NCI-H446 treated with DMSO at 0.1 percent for 48 hours (cell line): ENCODE measurements around the gene MATN4.
A peak's percentile ranks its signal among the peaks of the same experiment; 100 is the strongest.

Source experiments
- DNase-seq: peaks from one replicate; lab custom pipeline; 2025; lab: John Stamatoyannopoulos, UW

The MATN4 gene

GRCh38 chr20:45313943-45314342 lies 5.8 kb upstream of the MATN4 start:
- no peak for DNase-seq

- DNase-seq, result no peak
These were observed 5.1 kb upstream of the MATN4 start for GRCh38 chr20:45313065-45313695.

GRCh38 chr20:45312241-45312640 lies 4.1 kb upstream of the MATN4 start:
- no peak for DNase-seq

DNA sequence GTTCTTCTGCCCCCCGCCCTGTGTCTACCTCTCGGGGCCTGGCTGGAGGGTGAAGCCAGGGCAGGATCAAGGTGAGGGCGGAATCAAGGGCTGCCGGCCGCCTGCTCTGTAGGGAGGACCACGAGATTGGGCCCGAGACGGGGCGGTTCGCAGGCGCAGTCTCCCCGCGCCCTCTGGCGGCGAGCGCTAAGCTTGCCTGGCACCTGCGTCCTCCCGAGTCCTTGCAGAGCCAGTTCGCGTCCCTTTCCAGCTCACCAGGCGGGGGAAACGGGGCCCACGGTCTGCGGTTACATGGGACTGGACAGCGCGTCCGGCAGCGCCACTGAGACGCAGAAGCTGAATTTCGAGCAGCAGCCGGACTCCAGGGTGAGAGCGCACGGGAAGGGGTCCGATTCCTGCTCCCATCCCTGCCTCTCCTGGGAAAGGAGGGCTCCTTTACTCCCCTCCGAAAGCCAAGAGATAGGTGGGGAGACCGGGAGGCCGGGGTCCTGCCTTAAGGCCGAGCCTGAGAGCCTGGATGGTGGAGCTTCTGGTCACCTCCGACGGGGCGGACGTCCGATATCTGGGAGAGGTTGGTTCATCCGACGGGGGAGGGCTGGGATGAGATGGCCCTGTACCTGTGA lies 3.6 kb upstream of the MATN4 start:
- DNase-seq, result peak; percentile 22

- no peak for DNase-seq
These were observed 976 bp upstream of the MATN4 start for GRCh38 chr20:45309075-45309474.

DNA sequence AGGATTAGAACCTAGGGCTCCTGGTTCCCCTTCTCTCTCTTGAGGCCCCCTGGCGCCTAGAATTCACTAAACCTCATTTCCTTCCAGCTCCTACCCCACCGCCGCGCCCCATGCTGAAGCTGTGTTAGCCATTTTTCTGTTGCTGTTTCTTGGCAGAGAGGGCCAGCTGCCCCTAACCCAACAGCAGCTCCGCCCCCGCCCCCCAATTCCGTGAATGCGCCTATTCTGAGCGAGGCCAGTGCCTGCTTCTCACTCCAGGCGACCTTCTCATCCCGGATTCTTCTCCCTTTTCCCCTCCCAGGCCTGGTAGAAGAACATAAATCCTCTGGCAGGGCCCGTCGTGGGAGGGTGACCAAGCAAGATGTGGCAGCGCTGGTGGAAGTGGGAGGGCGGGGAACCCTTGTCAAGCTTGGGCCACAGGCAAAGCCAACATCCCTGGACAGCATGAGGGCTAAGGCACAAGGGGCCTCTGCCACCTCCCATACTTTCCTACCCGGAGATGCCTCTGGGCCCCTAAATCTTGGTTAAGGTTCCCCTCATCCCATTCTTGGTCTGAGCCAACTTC lies 941 bp downstream of the MATN4 start:
- no peak for DNase-seq

DNA sequence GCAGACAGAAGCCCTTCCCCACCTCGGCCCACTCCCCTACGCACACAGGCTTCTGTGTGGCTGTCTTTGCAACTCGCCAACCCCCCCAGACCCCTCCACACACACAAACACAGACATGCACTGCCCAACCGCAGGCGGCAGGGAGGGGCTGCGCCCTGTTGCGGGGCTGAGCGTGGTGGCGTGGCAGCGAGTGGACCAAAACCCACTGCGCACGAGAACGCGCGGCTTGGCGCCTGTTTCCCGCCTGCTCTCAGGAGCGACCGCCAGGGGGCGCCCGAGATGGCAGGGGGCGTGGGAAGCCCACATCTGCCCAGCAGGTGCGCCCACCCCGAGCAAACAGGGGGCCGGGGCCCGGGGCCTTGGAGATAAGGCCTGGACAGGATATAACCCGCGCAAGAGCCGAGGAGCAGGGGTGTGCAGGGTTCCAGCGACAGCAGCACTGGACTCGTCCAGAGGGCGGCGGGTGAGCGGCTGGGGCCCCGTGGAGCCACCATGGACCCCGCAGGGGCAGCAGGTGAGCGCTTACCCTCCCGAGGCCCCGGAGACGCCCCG lies 1.6 kb downstream of the MATN4 start, which contains the start of gene RBPJL:
Gene RBPJL (plus strand): TSS at position 410 of the 552 bp plus-strand sequence. CDS start 83 bp downstream, at position 493.
- DNase-seq, result no peak

- DNase-seq, result no peak
These were observed 2.8 kb downstream of the MATN4 start for GRCh38 chr20:45305262-45305661.

- no peak for DNase-seq
These were observed 3.6 kb downstream of the MATN4 start for GRCh38 chr20:45304464-45304999.

DNA sequence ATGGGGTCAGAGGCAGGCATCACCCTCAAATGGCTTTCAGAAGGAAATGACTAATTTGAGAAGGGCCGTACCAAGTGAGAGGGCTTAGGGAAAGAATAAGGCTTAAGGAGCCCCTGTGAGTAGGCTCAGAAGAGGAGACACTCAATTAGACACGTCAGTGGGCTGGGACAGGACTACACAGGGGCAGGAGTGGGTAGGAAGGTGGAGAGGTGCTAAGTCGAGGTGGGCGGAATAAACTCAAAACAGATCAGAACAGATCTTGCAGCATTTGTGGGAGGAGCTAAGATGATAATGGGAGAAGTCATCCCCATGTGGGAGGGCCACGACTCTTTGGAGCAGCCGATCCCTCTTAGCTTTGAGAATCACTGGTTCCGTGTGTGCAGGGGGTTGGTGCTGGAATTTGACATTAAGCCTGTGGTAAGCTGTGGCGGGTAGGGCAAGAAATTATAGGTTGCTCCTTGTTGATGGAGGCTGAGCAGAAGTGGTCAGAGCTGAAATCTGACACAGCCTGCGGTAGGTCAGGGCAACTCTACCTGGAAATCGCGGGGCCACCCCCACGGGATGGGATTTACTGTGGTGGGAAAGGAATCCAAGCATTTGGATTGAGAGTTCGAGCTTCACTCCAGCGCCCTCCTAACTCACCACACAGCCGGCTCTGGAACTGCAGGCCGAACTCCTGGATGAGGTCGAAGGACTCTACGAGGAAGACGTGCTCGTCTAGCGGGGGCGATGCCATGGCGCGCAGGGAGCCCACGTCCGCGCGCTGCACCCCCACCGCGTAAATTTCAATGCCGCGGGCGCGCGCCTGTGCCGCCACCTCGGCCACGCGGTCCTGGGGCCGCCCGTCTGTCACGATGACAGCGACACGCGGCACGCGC lies 4.3 kb downstream of the MATN4 start:
- DNase-seq, result no peak

DNA sequence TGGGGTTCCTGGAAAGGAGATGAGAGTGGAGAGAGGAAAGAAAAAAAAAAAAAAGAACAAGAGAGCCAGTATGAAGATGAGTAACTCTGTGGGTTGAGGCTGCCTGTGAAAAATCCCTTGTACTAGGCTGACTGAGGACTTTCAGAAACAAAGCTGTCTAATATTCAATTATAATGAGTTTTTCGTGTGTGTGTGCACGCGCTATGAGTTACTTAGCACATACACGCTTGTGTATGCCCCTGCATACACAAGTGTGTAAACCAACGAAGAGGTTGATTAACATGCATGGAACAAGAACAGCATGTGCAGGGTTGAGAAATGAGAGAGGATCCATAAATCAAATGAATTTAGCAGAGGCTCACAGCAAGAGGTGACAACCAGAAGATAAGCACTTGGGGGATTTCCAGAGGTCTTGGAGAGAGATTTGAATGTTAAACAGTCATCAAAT lies 6.3 kb downstream of the MATN4 start:
- DNase-seq, result no peak

- DNase-seq, result no peak
These were observed 7.1 kb downstream of the MATN4 start for GRCh38 chr20:45300961-45301360.

- DNase-seq, result no peak
These were observed 8.3 kb downstream of the MATN4 start for GRCh38 chr20:45299786-45300185.

DNA sequence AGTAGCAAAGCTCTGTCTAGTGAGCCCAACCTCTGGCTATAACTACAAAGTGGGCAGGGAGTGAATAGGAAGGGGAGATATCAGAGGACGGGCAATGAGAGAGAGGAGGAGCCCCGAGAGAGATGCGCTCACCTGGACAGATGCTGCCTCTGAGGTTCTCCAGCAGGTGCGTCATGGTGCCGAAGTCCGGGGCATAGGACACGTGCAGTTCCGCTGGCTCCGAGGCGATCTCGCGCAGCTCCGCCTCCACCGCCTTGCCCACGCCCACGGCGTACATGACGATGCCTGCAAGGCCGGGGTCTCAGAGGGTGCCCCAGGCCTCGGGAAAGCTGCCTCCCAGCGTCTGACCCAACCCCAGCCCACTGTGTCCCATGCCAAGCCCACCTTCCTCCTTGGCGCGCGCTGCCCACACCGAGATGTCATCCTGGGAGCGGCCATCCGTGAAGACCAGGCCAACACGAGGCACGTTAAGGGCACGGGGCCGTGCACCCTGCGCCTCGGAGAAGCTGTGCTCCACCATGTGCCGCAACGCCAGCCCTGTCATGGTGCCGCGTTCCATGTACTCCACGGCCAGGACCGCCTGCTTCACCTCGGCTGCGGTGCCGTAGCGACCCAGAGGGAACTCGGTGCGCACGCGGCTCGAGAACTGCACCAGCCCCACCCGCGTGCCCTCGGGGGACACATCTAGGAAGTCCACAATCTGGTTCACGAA lies 10.2 kb downstream of the MATN4 start:
- DNase-seq, result no peak

DNA sequence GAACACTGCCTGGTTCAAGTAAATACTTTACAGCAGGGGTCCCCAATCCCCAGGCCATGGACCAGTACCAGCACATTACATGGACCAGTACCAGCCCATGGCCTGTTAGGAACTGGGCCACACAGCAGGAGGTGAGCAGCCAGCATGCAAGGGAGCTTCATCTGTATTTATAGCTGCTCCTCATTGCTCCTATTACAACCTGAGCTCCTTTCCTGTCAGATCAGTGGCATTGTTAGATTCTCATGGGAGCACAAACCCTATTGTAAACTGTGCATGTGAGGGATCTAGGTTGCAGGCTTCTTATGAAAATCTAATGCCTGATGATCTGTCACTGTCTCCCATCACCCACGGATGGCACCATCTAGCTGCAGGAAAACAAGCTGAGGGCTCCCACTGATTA lies 13.4 kb downstream of the MATN4 start:
- no peak for DNase-seq

GRCh38 chr20:45294003-45294368 lies 14.1 kb downstream of the MATN4 start:
- no peak for DNase-seq

GRCh38 chr20:45293041-45294002 lies 14.8 kb downstream of the MATN4 start:
- DNase-seq, result peak; percentile 56

DNA sequence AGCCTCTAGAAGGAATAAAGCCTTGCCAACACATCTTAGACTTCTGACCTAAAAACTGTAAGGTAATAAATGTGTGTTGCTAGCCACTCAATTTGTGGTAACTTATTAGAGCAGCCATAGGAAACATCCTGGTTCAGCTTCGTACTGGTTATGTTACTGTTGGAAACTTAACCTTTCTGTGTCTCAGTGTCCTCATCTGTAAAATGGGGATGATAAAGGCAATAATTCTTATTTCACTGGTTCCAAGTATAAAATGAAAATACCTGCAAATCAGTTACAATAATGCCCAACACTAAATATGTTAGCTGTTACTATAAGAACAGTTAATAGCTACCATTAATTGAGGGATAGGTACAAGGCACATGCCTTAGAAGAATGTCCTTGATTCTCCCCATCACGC lies 15.8 kb downstream of the MATN4 start:
- no peak for DNase-seq

DNA sequence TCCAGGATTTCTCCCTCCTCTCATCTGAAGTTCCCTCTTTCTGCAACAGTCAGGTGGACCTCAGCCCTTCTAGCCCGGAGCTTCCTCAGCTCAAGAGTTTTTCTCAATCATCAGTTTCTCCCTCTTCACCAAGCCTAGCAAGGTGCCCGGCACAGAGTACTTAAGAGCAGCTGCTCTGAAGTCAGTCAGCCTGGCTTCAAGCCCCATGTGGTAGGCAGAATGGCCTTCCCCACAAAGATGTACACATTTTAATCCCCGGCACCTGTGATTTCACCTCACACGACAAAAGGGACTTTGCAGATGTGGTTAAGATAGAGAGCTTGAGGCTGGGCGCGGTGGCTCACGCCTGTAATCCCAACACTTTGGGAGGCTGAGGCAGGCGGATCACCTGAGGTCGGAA lies 16.6 kb downstream of the MATN4 start:
- no peak for DNase-seq

GRCh38 chr20:45290677-45291355 lies 17.3 kb downstream of the MATN4 start:
- peak; percentile 74 for DNase-seq
